Measurements from ENCODE around the gene TSPEAR. TPM values are rescaled to one million over a fixed set of nuclear protein-coding genes. Genes with fewer than 3 reads are reported as not detected.

TSPEAR gene
- total RNA-seq, 1 donor from 2014 or later: not detected

DNA sequence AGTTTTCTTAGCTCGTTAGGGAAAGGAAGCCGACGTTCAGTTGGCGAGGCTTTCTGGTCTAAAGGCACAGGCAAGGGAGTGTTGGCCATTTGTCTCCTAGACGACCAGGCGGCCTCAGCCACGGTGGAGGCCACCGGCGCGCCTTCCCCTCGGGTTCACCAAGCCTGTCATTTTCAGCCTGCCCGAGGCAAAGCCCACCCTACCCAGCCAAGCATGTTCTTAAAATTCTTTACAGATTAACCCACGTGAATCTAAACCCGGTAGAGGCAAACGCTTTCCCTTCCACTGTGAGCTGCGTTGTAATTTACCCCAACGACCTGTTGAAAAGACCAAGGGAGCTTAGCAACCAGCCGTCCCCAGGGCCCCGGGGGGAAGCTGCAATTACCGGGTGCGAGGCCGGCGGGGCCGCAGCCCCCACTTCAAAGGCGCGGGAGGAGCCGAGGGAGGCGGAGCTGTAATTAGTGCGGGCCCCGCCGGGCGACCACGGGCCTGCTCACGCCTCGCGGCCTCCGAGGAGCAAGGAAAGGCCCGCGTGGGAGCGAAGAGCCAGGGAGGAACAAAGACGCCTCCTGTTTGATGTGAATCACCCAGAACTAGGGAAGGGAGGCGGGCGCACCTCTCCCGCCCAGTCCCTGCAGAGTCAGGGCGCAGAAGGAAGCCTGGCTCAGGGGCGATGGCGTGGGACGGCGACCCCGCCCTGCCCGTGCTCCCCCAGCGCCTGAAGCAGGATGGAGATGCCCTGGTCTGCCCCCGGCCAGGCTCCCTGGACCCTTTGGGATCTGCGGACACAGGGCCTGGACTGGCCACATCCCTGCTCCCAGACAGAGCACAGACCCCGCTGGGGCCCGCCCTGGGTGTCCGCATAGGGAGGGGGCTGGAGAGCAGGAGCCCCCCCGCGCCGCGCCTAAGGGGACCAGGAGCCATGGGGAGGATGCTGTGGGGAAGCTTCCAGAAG is 12.1 kb upstream of the TSPEAR start:
- no peak for DNase-seq (ENCODE audit: low read depth)
- Histone ChIP-seq H3K27me3 (ENCODE audit: control insufficient read depth, insufficient read depth, low read length) (peaks cover 29% of the 10 kb centered on the region), H3K4me3 (ENCODE audit: low read depth, low read length) (no peak overlapping the region), H3K36me3 (ENCODE audit: control insufficient read depth, insufficient read depth, low read length) (no peaks in the 10 kb centered on the region)
- no peak for TF ChIP-seq CTCF (IDR thresholded peaks at IDR 0.05; ENCODE audit: insufficient read depth, low read length, poor library complexity, severe bottlenecking)

DNA sequence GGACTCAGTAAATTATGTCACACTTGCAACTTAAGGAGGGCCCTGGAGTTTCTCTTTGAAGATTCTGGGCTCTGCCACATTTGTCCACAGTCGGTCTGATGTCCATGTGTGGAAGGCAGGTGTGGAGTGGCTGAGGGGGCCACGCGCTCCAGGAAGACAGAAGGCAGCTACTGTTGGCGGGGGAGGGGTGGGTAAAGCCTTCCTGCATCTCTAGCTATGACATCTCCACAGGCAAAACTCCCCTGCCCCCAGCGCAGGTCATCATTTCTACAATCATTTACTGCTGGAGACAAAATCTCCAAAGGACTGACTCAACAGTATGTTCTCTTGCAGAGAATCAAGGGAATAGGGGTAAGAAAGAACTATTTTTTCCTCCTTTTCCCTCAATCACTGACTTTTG is 11.4 kb upstream of the TSPEAR start:
- no peak for TF ChIP-seq CTCF (IDR thresholded peaks at IDR 0.05; ENCODE audit: insufficient read depth, low read length, poor library complexity, severe bottlenecking)
- Histone ChIP-seq H3K27me3 (ENCODE audit: control insufficient read depth, insufficient read depth, low read length) (peaks cover 34% of the 10 kb centered on the region), H3K4me3 (ENCODE audit: low read depth, low read length) (no peak overlapping the region), H3K36me3 (ENCODE audit: control insufficient read depth, insufficient read depth, low read length) (no peaks in the 10 kb centered on the region)
- no peak for DNase-seq (ENCODE audit: low read depth)

- Histone ChIP-seq H3K36me3 (ENCODE audit: control insufficient read depth, insufficient read depth, low read length) (no peaks in the 10 kb centered on the region), H3K27me3 (ENCODE audit: control insufficient read depth, insufficient read depth, low read length) (peaks cover 31% of the 10 kb centered on the region), H3K4me3 (ENCODE audit: low read depth, low read length) (no peak overlapping the region)
- DNase-seq (ENCODE audit: low read depth): no peak
- no peak for TF ChIP-seq CTCF (IDR thresholded peaks at IDR 0.05; ENCODE audit: insufficient read depth, low read length, poor library complexity, severe bottlenecking)
Observed at GRCh38 chr21:44720170-44720569, 8.8 kb upstream of the TSPEAR start.

DNA sequence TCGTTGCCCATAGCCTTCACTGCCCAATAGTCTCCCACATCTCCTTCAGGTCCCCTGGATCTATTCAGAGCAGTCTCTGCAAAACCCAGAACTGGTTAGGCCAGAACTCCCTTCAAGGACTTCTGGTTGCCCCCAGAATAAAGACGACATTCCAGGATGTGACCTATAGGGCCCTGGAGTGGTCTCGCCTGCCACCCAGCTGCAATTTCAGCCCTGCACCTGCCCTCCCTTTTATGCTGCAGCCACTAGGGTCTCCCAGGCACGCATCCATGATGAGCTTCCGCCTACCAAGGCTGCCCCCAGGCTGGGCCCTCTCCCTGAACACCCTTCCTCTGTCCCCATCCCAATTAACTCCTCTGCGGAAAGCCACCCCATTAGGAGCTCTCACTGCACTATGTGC is 7.2 kb upstream of the TSPEAR start:
- Histone ChIP-seq H3K36me3 (ENCODE audit: control insufficient read depth, insufficient read depth, low read length) (no peaks in the 10 kb centered on the region), H3K4me3 (ENCODE audit: low read depth, low read length) (no peak overlapping the region), H3K27me3 (ENCODE audit: control insufficient read depth, insufficient read depth, low read length) (peaks cover 19% of the 10 kb centered on the region)
- no peak for TF ChIP-seq CTCF (IDR thresholded peaks at IDR 0.05; ENCODE audit: insufficient read depth, low read length, poor library complexity, severe bottlenecking)
- DNase-seq (ENCODE audit: low read depth): no peak

- peaks cover 17% of the 10 kb centered on the region for H3K27me3 ChIP-seq (ENCODE audit: control insufficient read depth, insufficient read depth, low read length)
- no peak for TF ChIP-seq CTCF (IDR thresholded peaks at IDR 0.05; ENCODE audit: insufficient read depth, low read length, poor library complexity, severe bottlenecking)
- no peak for DNase-seq (ENCODE audit: low read depth)
Observed at GRCh38 chr21:44718093-44718492, 6.7 kb upstream of the TSPEAR start.

More at GRCh38 chr21:44718093-44718492, 6.7 kb upstream of the TSPEAR start:
- Histone ChIP-seq H3K36me3 (ENCODE audit: control insufficient read depth, insufficient read depth, low read length) (no peaks in the 10 kb centered on the region), H3K4me3 (ENCODE audit: low read depth, low read length) (no peak overlapping the region)

All from kidney epithelial cell (primary cell).